GM12873 (cell line): ENCODE results near the gene TTLL13.

Experiments used
- CTCF ChIP-seq: IDR thresholded peaks from 2 replicates; pipeline ENCODE4 v1.5.1; 2012; ENCODE audit warnings: low read depth, mild to moderate bottlenecking, moderate library complexity, low read length, control low read depth; ENCODE audit not compliant: insufficient read depth; ENCODE audit errors: missing control alignments

Gene TTLL13

GRCh38 chr15:90287101-90287500, 37.7 kb downstream of the TTLL13 start:
- TF ChIP-seq CTCF: no peak

- TF ChIP-seq CTCF: no peak
Measured at GRCh38 chr15:90287946-90288345, 38.6 kb downstream of the TTLL13 start.

GRCh38 chr15:90291679-90292356, 42.5 kb downstream of the TTLL13 start:
- no peak for TF ChIP-seq CTCF

- peak; percentile 92 for TF ChIP-seq CTCF
Measured at GRCh38 chr15:90293040-90293810, 43.9 kb downstream of the TTLL13 start.

- TF ChIP-seq CTCF: no peak
Measured at GRCh38 chr15:90294159-90294558, 44.8 kb downstream of the TTLL13 start.

GRCh38 chr15:90294601-90295269, 45.4 kb downstream of the TTLL13 start:
- TF ChIP-seq CTCF: no peak

- TF ChIP-seq CTCF: no peak
Measured at GRCh38 chr15:90295270-90295648, 45.9 kb downstream of the TTLL13 start.
